HT-29 (cell line): ENCODE measurements around the gene MTMR2. TPM values are rescaled to one million over a fixed set of nuclear protein-coding genes. Genes with fewer than 3 reads are reported as not detected.

Experiments
- small RNA-seq: library from RNA; depleted of rRNA; stranded (forward); fragments of <200 nt; gene quantifications from one replicate; pipeline ENCODE3, GENCODE V24; 2014
- total RNA-seq: library from RNA; depleted of rRNA; stranded (reverse); fragments of >200 nt; shearing (Covaris generic); gene quantifications from 2 replicates; pipeline ENCODE4 v1.2.3, GENCODE V29; 2014; rRNA removed

Gene MTMR2
- total RNA-seq, 1 experiment from 2014 or later, result 22.2 TPM

Small RNA genes lying within 50 kb of the gene (small RNA-seq; reads per million reads assigned to genes)
- gene RNA5SP345, result 12.6 reads per million, percentile 90 among the genes with 10 or more reads in this experiment

Other genes starting within 250 kb of the MTMR2 start
- 16.9 and 17.7 TPM in 2 replicates for gene FAM76B, start 134.3 kb downstream of the MTMR2 start, total RNA-seq
- 24.8 and 26.0 TPM in 2 replicates for gene CEP57, start 133.6 kb downstream of the MTMR2 start, total RNA-seq